Activated naive CD4-positive, alpha-beta T cell treated with anti-CD3 and anti-CD28 coated beads, Interleukin-2, amount 50 U/mL, for 72 hours (primary cell): ENCODE data around the gene TMEM53. TPM values are rescaled to one million over a fixed set of nuclear protein-coding genes. Genes with fewer than 3 reads are reported as not detected.

Experiments
- ATAC-seq, 2 donors: fragments of 150-1000 bp; cut with Tn5 transposase; 2 replicates each; pipeline ENCODE4 v1.10.0; 2021; ENCODE audit warnings: mild to moderate bottlenecking in 2 of 2, moderate library complexity in 2 of 2
- DNase-seq, 2 donors: peaks; one replicate each; pipeline ENCODE4 v3.0.0; 2021 to 2022; ENCODE audit warnings: low spot score in 2 of 2
- H3K27ac Mint-ChIP-seq, 2 donors: one replicate each; pipeline ENCODE4 v1.8.0; 2022; ENCODE audit warnings: mild to moderate bottlenecking in 2 of 2, mixed read lengths in 2 of 2
- H3K36me3 Mint-ChIP-seq, 2 donors: one replicate each; pipeline ENCODE4 v1.8.0; 2022; ENCODE audit warnings: mixed read lengths in 2 of 2
- H3K9me3 Mint-ChIP-seq, 2 donors: one replicate each; pipeline ENCODE4 v1.8.0; 2022; ENCODE audit warnings: mixed read lengths in 2 of 2
- total RNA-seq, 2 donors: library from RNA; stranded (reverse); gene quantifications; one replicate each; pipeline ENCODE4 v1.2.3, GENCODE V29; 2022

The TMEM53 gene
- total RNA-seq, 2 donors from 2014 or later, result 4.4 to 5.2 TPM

- H3K36me3 Mint-ChIP-seq, result peaks cover 0 to 5% of the 10 kb centered on the region in 2 donors
- H3K9me3 Mint-ChIP-seq, result no peaks in the 10 kb centered on the region
- H3K27ac Mint-ChIP-seq, result peak overlapping the region in 1 of 2 donors; percentile 51
These were observed 29.5 kb downstream of the TMEM53 start for GRCh38 chr1:44644806-44645205.

GRCh38 chr1:44643721-44644334 lies 30.5 kb downstream of the TMEM53 start:
- ATAC-seq (no peak), DNase-seq (no peak)
- no peaks in the 10 kb centered on the region for H3K9me3 Mint-ChIP-seq
- peaks cover 0 to 5% of the 10 kb centered on the region in 2 donors for H3K36me3 Mint-ChIP-seq
- peak overlapping the region; percentile 37 to 88 for H3K27ac Mint-ChIP-seq

More at GRCh38 chr1:44644806-44645205, 29.5 kb downstream of the TMEM53 start:
- DNase-seq (no peak), ATAC-seq (no peak)

GRCh38 chr1:44642925-44643324 lies 31.4 kb downstream of the TMEM53 start:
- ATAC-seq (no peak), DNase-seq (no peak)
- peaks cover 0 to 5% of the 10 kb centered on the region in 2 donors for H3K36me3 Mint-ChIP-seq
- H3K27ac Mint-ChIP-seq, result peak overlapping the region; percentile 37 to 88
- H3K9me3 Mint-ChIP-seq, result no peaks in the 10 kb centered on the region

DNA sequence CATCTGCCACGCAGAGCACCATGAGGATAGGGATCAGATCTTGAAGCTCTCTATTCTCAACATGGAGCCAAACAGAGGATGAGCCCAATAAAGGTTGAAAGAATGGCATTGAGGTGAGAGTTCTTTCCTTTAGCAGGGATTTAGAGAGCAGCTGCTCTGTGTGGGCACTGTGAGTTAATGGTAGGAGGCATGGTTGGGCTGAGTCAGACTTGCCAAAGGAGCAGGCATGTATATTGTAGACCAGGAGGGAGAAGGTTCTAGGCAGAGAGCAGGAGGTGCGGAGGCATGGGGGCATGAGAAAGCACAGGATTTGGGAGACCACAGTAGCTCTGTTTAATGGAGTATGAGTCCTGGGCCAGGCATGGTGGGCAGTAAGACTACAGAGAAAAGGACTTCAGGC lies 32.0 kb downstream of the TMEM53 start:
- Mint-ChIP-seq H3K9me3 (no peaks in the 10 kb centered on the region), H3K27ac (peak overlapping the region; percentile 37 to 69), H3K36me3 (peaks cover 0 to 10% of the 10 kb centered on the region in 2 donors)
- ATAC-seq (no peak), DNase-seq (no peak)

DNA sequence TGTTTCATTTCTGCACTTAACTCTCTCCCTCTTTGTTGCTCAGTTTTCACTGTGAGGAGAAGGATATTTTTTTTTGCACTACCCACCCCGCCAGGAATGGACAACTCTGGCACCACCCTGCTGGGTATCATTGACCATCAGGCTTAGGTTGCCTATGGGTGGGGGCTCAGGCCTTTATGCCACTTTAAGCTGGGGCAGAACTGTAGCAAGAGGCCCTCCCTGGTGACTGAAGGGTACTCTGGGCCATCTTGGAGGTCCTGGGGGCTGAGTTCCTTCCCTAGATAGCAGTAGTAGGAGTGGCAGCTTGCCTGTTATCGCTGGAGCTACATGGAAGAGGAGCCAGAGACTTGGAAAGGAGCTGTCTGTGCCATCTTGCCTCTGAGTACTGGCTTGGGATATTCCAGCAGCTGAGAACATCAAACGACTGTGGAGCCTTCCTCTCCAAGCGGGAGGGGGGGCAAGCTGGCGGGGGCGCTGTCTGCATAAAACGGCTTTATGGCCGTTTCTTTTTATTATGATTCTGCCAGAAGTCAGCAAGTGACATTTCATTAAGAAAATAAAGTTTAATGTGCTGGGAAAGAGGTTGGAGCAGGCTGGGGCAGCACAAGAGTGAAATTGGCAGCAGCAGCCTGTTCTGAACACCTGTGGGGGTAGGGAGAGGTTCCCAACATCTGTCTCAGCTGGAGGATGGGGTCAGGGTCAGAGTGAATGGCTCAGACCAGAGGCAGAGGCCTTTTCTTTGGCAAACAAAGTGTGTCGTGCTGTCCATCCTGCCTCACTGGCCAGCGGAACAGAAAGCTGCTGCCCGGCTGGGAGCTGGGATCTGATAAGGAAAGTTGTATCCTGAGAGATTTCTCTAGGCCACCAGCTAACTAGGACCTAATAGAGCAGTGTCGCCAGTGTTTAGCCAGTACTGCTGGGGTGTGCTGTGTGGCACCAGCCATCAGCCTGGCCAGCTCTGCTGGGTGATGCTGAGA lies 32.9 kb downstream of the TMEM53 start:
- Mint-ChIP-seq H3K9me3 (no peaks in the 10 kb centered on the region), H3K36me3 (peaks cover 0 to 16% of the 10 kb centered on the region in 2 donors)

DNA sequence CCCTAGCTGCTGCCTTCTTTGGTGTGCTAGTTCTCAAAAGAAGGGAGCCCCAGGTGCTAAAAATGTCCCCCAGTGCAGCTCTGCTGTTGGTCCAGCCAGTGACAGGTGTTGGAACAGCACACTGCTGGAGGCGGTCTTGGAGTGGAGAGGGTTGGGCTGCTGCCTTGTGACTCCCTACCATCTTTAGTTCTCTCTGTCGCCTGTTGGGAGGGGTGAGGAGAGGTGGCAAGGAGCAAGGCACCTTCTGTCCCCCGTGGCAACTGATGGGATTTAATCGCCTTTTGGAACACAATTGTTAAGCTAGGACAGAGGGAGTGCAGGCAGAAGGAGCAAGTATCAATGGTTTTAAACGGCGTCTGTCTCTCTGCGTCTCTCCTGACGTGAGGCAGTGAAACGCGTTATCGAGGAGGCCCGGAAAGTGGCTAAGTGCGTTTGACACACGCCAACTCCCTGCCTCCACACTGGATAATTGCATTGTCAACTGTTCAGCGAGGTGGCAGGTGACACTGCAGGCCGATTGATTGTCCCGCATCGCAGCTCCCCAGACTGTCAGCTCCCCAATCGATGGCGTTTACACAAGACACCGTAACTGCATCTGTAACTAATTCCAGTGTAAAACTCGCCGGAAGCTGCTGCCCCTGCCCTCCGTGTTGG lies 34.0 kb downstream of the TMEM53 start:
- H3K9me3 Mint-ChIP-seq, result no peaks in the 10 kb centered on the region
- ATAC-seq, result no peak
- no peak for DNase-seq
- peaks cover 7 to 22% of the 10 kb centered on the region in 2 donors for H3K36me3 Mint-ChIP-seq
- no peak overlapping the region for H3K27ac Mint-ChIP-seq

More for the DNA sequence above, 32.9 kb downstream of the TMEM53 start:
- ATAC-seq (no peak), DNase-seq (no peak)
- H3K27ac Mint-ChIP-seq, result peak overlapping the region; percentile 37 to 69

GRCh38 chr1:44637702-44638411 lies 36.4 kb downstream of the TMEM53 start:
- no peak for ATAC-seq
- Mint-ChIP-seq H3K27ac (peak overlapping the region in 1 of 2 donors; percentile 85), H3K9me3 (no peaks in the 10 kb centered on the region), H3K36me3 (peaks cover 27 to 31% of the 10 kb centered on the region in 2 donors)
- no peak for DNase-seq

- Mint-ChIP-seq H3K36me3 (peaks cover 27 to 30% of the 10 kb centered on the region in 2 donors), H3K9me3 (no peaks in the 10 kb centered on the region), H3K27ac (peak overlapping the region in 1 of 2 donors; percentile 85)
- no peak for ATAC-seq
- no peak for DNase-seq
These were observed 37.3 kb downstream of the TMEM53 start for GRCh38 chr1:44636688-44637598.

DNA sequence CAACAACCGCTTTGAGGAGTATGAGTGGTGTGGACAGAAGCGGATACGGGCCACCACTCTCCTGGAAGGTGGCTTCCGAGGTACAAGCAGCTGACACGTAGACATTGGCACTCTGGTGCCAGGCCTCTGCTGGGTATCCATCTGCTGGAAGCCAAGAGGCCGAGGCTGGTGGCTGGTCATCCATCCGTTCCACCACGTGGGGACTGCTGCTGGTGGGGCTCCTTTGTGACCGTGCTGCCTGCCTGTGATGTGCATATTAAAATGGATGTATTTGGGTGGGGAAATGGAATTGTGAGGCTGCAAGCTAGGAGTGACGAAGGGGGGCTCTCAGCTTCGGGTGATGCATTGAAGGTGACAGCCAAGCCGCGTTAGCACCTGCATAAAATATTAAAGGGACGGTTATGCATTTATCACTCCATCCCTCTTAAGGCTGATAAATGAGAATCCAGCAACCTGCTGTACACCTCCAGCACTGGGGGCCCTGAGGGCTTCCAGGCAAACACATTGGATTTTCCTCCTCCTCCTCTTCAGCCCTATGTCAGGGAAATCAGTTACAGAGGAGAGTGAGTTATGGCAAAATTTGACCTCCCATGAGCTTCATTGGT lies 38.1 kb downstream of the TMEM53 start:
- Mint-ChIP-seq H3K27ac (peak overlapping the region in 1 of 2 donors; percentile 85), H3K36me3 (peaks cover 27 to 30% of the 10 kb centered on the region in 2 donors), H3K9me3 (no peaks in the 10 kb centered on the region)
- no peak for ATAC-seq
- DNase-seq, result no peak

- peak overlapping the region in 1 of 2 donors; percentile 13 for H3K27ac Mint-ChIP-seq
- DNase-seq (no peak), ATAC-seq (no peak)
- peaks cover 6% of the 10 kb centered on the region in 2 donors for H3K9me3 Mint-ChIP-seq
- H3K36me3 Mint-ChIP-seq, result peaks cover 27 to 30% of the 10 kb centered on the region in 2 donors
These were observed 38.8 kb downstream of the TMEM53 start for GRCh38 chr1:44635439-44635838.

- peaks cover 27 to 30% of the 10 kb centered on the region in 2 donors for H3K36me3 Mint-ChIP-seq
These were observed 39.6 kb downstream of the TMEM53 start for GRCh38 chr1:44634606-44635189.

DNA sequence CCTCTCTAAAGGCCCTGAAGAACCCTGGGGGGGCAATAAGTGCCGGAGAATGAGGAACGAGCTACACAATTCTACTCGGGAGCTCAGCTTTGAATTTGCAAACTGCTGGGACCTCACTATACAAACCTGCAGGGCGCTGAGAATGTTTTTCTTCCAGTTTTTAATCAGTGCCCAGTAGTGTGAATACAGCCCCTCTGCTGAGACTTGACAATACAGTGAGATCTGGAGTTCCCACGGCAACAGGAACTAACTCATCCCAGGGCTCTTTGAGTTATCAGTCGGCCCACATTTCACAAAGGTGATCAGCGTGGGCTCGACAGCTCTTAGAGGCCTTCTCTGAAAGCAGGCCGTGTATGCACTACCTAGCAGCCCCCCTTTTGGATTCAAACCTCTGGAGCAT lies 41.7 kb downstream of the TMEM53 start:
- ATAC-seq, result no peak
- DNase-seq, result no peak
- H3K9me3 Mint-ChIP-seq, result peaks cover 8 to 9% of the 10 kb centered on the region in 2 donors
- H3K27ac Mint-ChIP-seq, result peak overlapping the region; percentile 97 to 98
- H3K36me3 Mint-ChIP-seq, result peaks cover 27 to 28% of the 10 kb centered on the region in 2 donors

More at GRCh38 chr1:44634606-44635189, 39.6 kb downstream of the TMEM53 start:
- Mint-ChIP-seq H3K27ac (peak overlapping the region; percentile 63 to 85), H3K9me3 (peaks cover 8 to 9% of the 10 kb centered on the region in 2 donors)
- no peak for ATAC-seq
- DNase-seq, result no peak

DNA sequence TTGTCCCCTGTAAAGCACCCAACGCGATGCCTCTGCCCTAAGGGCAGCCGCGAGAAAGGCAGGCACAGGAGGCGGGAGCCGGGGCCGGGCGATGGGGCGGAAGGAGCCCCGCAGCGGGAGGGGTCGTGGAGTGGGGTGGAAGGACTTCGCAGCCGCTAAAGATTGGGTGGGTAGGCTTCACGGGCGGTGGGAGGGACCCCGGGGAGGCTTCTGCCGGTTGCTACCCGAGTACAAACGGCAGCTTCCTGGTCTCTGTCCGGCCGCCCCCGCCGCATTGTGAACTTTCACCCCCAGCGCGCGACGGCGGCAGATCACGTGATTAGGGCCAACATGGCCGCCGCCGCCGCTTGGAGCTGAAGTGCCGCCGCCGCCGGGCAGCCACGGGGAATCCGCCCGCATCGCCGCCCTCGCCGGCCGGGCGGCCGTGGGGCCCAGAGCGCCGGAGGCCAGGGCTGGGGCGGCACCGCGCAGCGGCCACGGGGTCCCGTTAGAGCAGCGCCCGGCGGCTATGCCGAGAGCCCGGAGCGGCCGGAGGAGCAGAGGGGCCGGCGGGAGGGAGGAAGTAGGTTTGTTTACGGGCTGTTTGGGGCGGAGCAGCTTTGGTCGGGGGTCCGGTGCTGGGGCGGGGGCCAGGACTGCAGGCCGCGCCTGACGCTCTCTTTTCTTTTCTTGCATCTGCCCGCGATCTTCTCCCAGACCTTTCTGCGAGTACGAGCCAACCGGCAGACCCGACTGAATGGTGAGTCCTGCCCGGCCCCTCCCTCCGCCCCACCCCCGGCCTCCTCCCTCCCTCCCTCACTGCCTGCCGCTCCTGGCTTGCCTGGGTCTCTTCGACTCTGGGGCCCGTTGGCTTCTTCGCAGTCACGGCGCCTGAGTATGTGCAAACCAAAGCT lies 42.4 kb downstream of the TMEM53 start:
- peaks cover 8 to 9% of the 10 kb centered on the region in 2 donors for H3K9me3 Mint-ChIP-seq
- peak overlapping the region; percentile 97 to 98 for H3K27ac Mint-ChIP-seq
- ATAC-seq (peak; percentile 84 to 85), DNase-seq (peak; percentile 90 to 91)
- peaks cover 21 to 27% of the 10 kb centered on the region in 2 donors for H3K36me3 Mint-ChIP-seq

GRCh38 chr1:44631333-44631646 lies 43.0 kb downstream of the TMEM53 start:
- Mint-ChIP-seq H3K9me3 (peaks cover 8 to 9% of the 10 kb centered on the region in 2 donors), H3K36me3 (peaks cover 18 to 27% of the 10 kb centered on the region in 2 donors), H3K27ac (peak overlapping the region; percentile 79 to 97)
- ATAC-seq (peak; percentile 23 to 38), DNase-seq (no peak)
